Activated CD4-positive, alpha-beta T cell treated with anti-CD3 and anti-CD28 coated beads for 36 hours (primary cell): ENCODE measurements around the gene JAKMIP1. TPM values are rescaled to one million over a fixed set of nuclear protein-coding genes. Genes with fewer than 3 reads are reported as not detected.

Experiments used
- ATAC-seq: fragments of 200-7000 bp; cut with Tn5 transposase; one replicate; pipeline ENCODE4 v1.10.0; 2021; ENCODE audit warnings: mild to moderate bottlenecking, moderate library complexity
- CTCF ChIA-PET: fragments of 350-600 bp; sonication (Branson Sonifier 250); formaldehyde crosslinking; loops from one replicate; lab custom pipeline; 2021; ENCODE audit warnings: antibody characterized with exemption; lab: Charles Lee
- POLR2A ChIA-PET: fragments of 350-600 bp; sonication (Branson Sonifier 250); formaldehyde crosslinking; loops from one replicate; lab custom pipeline; 2021; ENCODE audit warnings: antibody characterized with exemption, inconsistent platforms; lab: Charles Lee
- DNase-seq: peaks from one replicate; pipeline ENCODE4 v3.0.0-alpha.2; 2020
- H3K27ac Mint-ChIP-seq: one replicate; pipeline ENCODE4 v1.8.0; 2021; ENCODE audit warnings: mixed read lengths
- H3K27me3 Mint-ChIP-seq: one replicate; pipeline ENCODE4 v1.8.0; 2021; ENCODE audit warnings: mixed read lengths
- H3K36me3 Mint-ChIP-seq: one replicate; pipeline ENCODE4 v1.8.0; 2021; ENCODE audit warnings: low read depth, mixed read lengths
- H3K4me1 Mint-ChIP-seq: one replicate; pipeline ENCODE4 v1.8.0; 2021; ENCODE audit warnings: mixed read lengths
- H3K4me3 Mint-ChIP-seq: one replicate; pipeline ENCODE4 v1.8.0; 2021; ENCODE audit warnings: mild to moderate bottlenecking, moderate library complexity, mixed read lengths
- H3K9me3 Mint-ChIP-seq: one replicate; pipeline ENCODE4 v1.8.0; 2021; ENCODE audit warnings: low read depth, mixed read lengths
- intact Hi-C, 2 experiments: fragments of 100-400 bp; cut with DNase I in 1 of 2; cut with micrococcal nuclease in 1 of 2; formaldehyde crosslinking; loops; one replicate each; pipeline versions ENCODE4 v1.14.2 to v1.15.1; 2022 to 2024; cut with DNase I, micrococcal nuclease
- total RNA-seq, 2 experiments: library from RNA; stranded (reverse); gene quantifications; one replicate each; pipeline ENCODE4 v1.2.3, GENCODE V29; 2021

The JAKMIP1 gene
- total RNA-seq, 2 experiments from 2014 or later: 3.1 to 3.9 TPM

GRCh38 chr4:6137027-6137746 lies 63.2 kb downstream of the JAKMIP1 start:
- POLR2A ChIA-PET: no interaction called here
- H3K4me1 Mint-ChIP-seq: no peaks in the 10 kb centered on the region
- no peaks in the 10 kb centered on the region for H3K9me3 Mint-ChIP-seq
- intact Hi-C loops: no loop called here
- H3K4me3 Mint-ChIP-seq: no peak overlapping the region
- H3K36me3 Mint-ChIP-seq: no peaks in the 10 kb centered on the region
- H3K27me3 Mint-ChIP-seq: no peaks in the 10 kb centered on the region
- ATAC-seq: no peak
- CTCF ChIA-PET: no interaction called here
- DNase-seq: no peak
- no peak overlapping the region for H3K27ac Mint-ChIP-seq

- DNase-seq (peak; percentile 54), ATAC-seq (peak; percentile 90)
- Mint-ChIP-seq H3K4me1 (no peaks in the 10 kb centered on the region), H3K9me3 (no peaks in the 10 kb centered on the region), H3K27me3 (no peaks in the 10 kb centered on the region), H3K4me3 (no peak overlapping the region), H3K36me3 (no peaks in the 10 kb centered on the region), H3K27ac (no peak overlapping the region)
- POLR2A ChIA-PET: no interaction called here
- CTCF ChIA-PET: interaction anchor here (0.6 kb wide), 2 partner anchors 116 to 1201 kb away, joined by 3 read pairs; no protein-coding TSS in a partner anchor
- intact Hi-C loops: loop anchor here in 1 of 2 experiments (5.0 kb wide), 1 partner anchor 193 kb away; no protein-coding TSS in a partner anchor
These were observed 65.6 kb downstream of the JAKMIP1 start for GRCh38 chr4:6134612-6135220.

GRCh38 chr4:6132716-6133115 lies 67.6 kb downstream of the JAKMIP1 start:
- CTCF ChIA-PET: interaction anchor here (1.2 to 1.4 kb wide), 3 partner anchors 9 to 118 kb away, joined by 4 to 5 read pairs (median 4); no protein-coding TSS in a partner anchor
- H3K4me1 Mint-ChIP-seq: no peaks in the 10 kb centered on the region
- H3K27ac Mint-ChIP-seq: no peak overlapping the region
- H3K4me3 Mint-ChIP-seq: no peak overlapping the region
- H3K36me3 Mint-ChIP-seq: no peaks in the 10 kb centered on the region
- no peaks in the 10 kb centered on the region for H3K9me3 Mint-ChIP-seq
- no peaks in the 10 kb centered on the region for H3K27me3 Mint-ChIP-seq
- POLR2A ChIA-PET: no interaction called here
- intact Hi-C loops: loop anchor here in 1 of 2 experiments (5.0 kb wide), 1 partner anchor 195 kb away; no protein-coding TSS in a partner anchor
- DNase-seq (no peak), ATAC-seq (no peak)

GRCh38 chr4:6128221-6128850 lies 72.0 kb downstream of the JAKMIP1 start:
- DNase-seq (no peak), ATAC-seq (no peak)
- POLR2A ChIA-PET: no interaction called here
- Mint-ChIP-seq H3K27ac (no peak overlapping the region), H3K4me1 (no peaks in the 10 kb centered on the region), H3K9me3 (no peaks in the 10 kb centered on the region), H3K27me3 (no peaks in the 10 kb centered on the region), H3K4me3 (no peak overlapping the region), H3K36me3 (no peaks in the 10 kb centered on the region)
- intact Hi-C loops: no loop called here
- CTCF ChIA-PET: no interaction called here

GRCh38 chr4:6126971-6127745 lies 73.2 kb downstream of the JAKMIP1 start:
- DNase-seq (no peak), ATAC-seq (no peak)
- H3K4me3 Mint-ChIP-seq: no peak overlapping the region
- H3K27me3 Mint-ChIP-seq: no peaks in the 10 kb centered on the region
- H3K9me3 Mint-ChIP-seq: no peaks in the 10 kb centered on the region
- intact Hi-C loops: no loop called here
- no peaks in the 10 kb centered on the region for H3K36me3 Mint-ChIP-seq
- no peaks in the 10 kb centered on the region for H3K4me1 Mint-ChIP-seq
- H3K27ac Mint-ChIP-seq: no peak overlapping the region
- POLR2A ChIA-PET: no interaction called here
- CTCF ChIA-PET: no interaction called here

GRCh38 chr4:6125103-6125651 lies 75.2 kb downstream of the JAKMIP1 start:
- CTCF ChIA-PET: no interaction called here
- no peaks in the 10 kb centered on the region for H3K9me3 Mint-ChIP-seq

GRCh38 chr4:6124386-6125102 lies 75.8 kb downstream of the JAKMIP1 start:
- Mint-ChIP-seq H3K36me3 (no peaks in the 10 kb centered on the region), H3K4me1 (no peaks in the 10 kb centered on the region), H3K4me3 (no peak overlapping the region), H3K27me3 (no peaks in the 10 kb centered on the region), H3K27ac (no peak overlapping the region), H3K9me3 (no peaks in the 10 kb centered on the region)
- POLR2A ChIA-PET: no interaction called here
- DNase-seq: no peak
- CTCF ChIA-PET: no interaction called here
- no peak for ATAC-seq
- intact Hi-C loops: no loop called here

More at GRCh38 chr4:6125103-6125651, 75.2 kb downstream of the JAKMIP1 start:
- Mint-ChIP-seq H3K4me3 (no peak overlapping the region), H3K4me1 (no peaks in the 10 kb centered on the region), H3K27ac (no peak overlapping the region), H3K27me3 (no peaks in the 10 kb centered on the region), H3K36me3 (no peaks in the 10 kb centered on the region)
- ATAC-seq (no peak), DNase-seq (no peak)
- intact Hi-C loops: no loop called here
- POLR2A ChIA-PET: no interaction called here

GRCh38 chr4:6123976-6124375 lies 76.4 kb downstream of the JAKMIP1 start:
- DNase-seq (no peak), ATAC-seq (no peak)
- Mint-ChIP-seq H3K36me3 (no peaks in the 10 kb centered on the region), H3K27me3 (no peaks in the 10 kb centered on the region), H3K4me1 (no peaks in the 10 kb centered on the region), H3K27ac (no peak overlapping the region), H3K4me3 (no peak overlapping the region), H3K9me3 (no peaks in the 10 kb centered on the region)
- intact Hi-C loops: no loop called here
- ChIA-PET CTCF (no interaction called here), POLR2A (no interaction called here)

GRCh38 chr4:6123541-6123940 lies 76.8 kb downstream of the JAKMIP1 start:
- POLR2A ChIA-PET: no interaction called here
- DNase-seq: no peak
- Mint-ChIP-seq H3K4me1 (no peaks in the 10 kb centered on the region), H3K27me3 (no peaks in the 10 kb centered on the region), H3K27ac (no peak overlapping the region), H3K4me3 (no peak overlapping the region), H3K9me3 (no peaks in the 10 kb centered on the region), H3K36me3 (no peaks in the 10 kb centered on the region)
- ATAC-seq: no peak
- intact Hi-C loops: no loop called here
- CTCF ChIA-PET: no interaction called here

- ATAC-seq (no peak), DNase-seq (no peak)
- H3K27me3 Mint-ChIP-seq: no peaks in the 10 kb centered on the region
- no peak overlapping the region for H3K4me3 Mint-ChIP-seq
- ChIA-PET POLR2A (no interaction called here), CTCF (no interaction called here)
- intact Hi-C loops: no loop called here
- H3K27ac Mint-ChIP-seq: no peak overlapping the region
- H3K36me3 Mint-ChIP-seq: no peaks in the 10 kb centered on the region
- H3K4me1 Mint-ChIP-seq: no peaks in the 10 kb centered on the region
- H3K9me3 Mint-ChIP-seq: no peaks in the 10 kb centered on the region
These were observed 77.2 kb downstream of the JAKMIP1 start for GRCh38 chr4:6123116-6123515.

GRCh38 chr4:6122496-6122895 lies 77.9 kb downstream of the JAKMIP1 start:
- ChIA-PET POLR2A (no interaction called here), CTCF (no interaction called here)
- H3K4me1 Mint-ChIP-seq: no peaks in the 10 kb centered on the region
- no peak for DNase-seq
- no peak for ATAC-seq
- H3K9me3 Mint-ChIP-seq: no peaks in the 10 kb centered on the region
- intact Hi-C loops: no loop called here
- no peaks in the 10 kb centered on the region for H3K27me3 Mint-ChIP-seq
- no peak overlapping the region for H3K4me3 Mint-ChIP-seq
- no peaks in the 10 kb centered on the region for H3K36me3 Mint-ChIP-seq
- H3K27ac Mint-ChIP-seq: no peak overlapping the region
